Stimulated activated CD4-positive, alpha-beta T cell treated with anti-CD3 and anti-CD28 coated beads, Interleukin-12 subunit alpha, Interleukin-12 subunit beta, amount 100 ng/mL, for 4 hours (primary cell): ENCODE measurements around the gene ERAP2.
"Not testable (repeated sequence)": the region's sequence is repeated elsewhere in the genome, so short reads cannot be mapped to it uniquely, and the experiment has no call there.

ENCODE experiments used
- DNase-seq: peaks from one replicate; pipeline ENCODE4 v3.0.0-alpha.2; 2020

Gene ERAP2

GRCh38 chr5:96876292-96876850 is at the start of gene ERAP2:
ERAP2 (plus strand) TSS chr5:96876500; CDS start chr5:96879686, 3,186 bp downstream.
- no peak for DNase-seq

- no peak for DNase-seq
These were observed 47.0 kb upstream of the ERAP2 start for GRCh38 chr5:96829297-96829696.

- DNase-seq, result no peak
These were observed 42.3 kb upstream of the ERAP2 start for GRCh38 chr5:96834016-96834415.

GRCh38 chr5:96835791-96836191 is 40.5 kb upstream of the ERAP2 start:
- no peak for DNase-seq

- no peak for DNase-seq
These were observed 39.5 kb upstream of the ERAP2 start for GRCh38 chr5:96836817-96837216.

GRCh38 chr5:96837303-96837702 is 39.0 kb upstream of the ERAP2 start:
- DNase-seq, result no peak

GRCh38 chr5:96838201-96839070 is 37.9 kb upstream of the ERAP2 start:
- no peak for DNase-seq

- no peak for DNase-seq
These were observed 37.2 kb upstream of the ERAP2 start for GRCh38 chr5:96839071-96839592.

- DNase-seq, result not testable (repeated sequence)
These were observed 34.4 kb upstream of the ERAP2 start for GRCh38 chr5:96841931-96842330.

GRCh38 chr5:96843140-96843539 is 33.2 kb upstream of the ERAP2 start:
- no peak for DNase-seq

GRCh38 chr5:96844481-96844990 is 31.8 kb upstream of the ERAP2 start:
- DNase-seq, result no peak

GRCh38 chr5:96851312-96852062 is 24.8 kb upstream of the ERAP2 start:
- no peak for DNase-seq

GRCh38 chr5:96852759-96853158 is 23.5 kb upstream of the ERAP2 start:
- DNase-seq, result no peak

- no peak for DNase-seq
These were observed 22.2 kb upstream of the ERAP2 start for GRCh38 chr5:96854067-96854466.

- no peak for DNase-seq
These were observed 21.0 kb upstream of the ERAP2 start for GRCh38 chr5:96855031-96855872.

- DNase-seq, result no peak
These were observed 19.9 kb upstream of the ERAP2 start for GRCh38 chr5:96856371-96856770.

GRCh38 chr5:96857454-96857853 is 18.8 kb upstream of the ERAP2 start:
- DNase-seq, result no peak

- no peak for DNase-seq
These were observed 18.4 kb upstream of the ERAP2 start for GRCh38 chr5:96857924-96858323.

GRCh38 chr5:96859375-96859774 is 16.9 kb upstream of the ERAP2 start:
- no peak for DNase-seq

GRCh38 chr5:96861076-96861475 is 15.2 kb upstream of the ERAP2 start:
- DNase-seq, result no peak

- no peak for DNase-seq
These were observed 13.2 kb upstream of the ERAP2 start for GRCh38 chr5:96863114-96863513.

GRCh38 chr5:96863949-96864584 is 12.2 kb upstream of the ERAP2 start:
- DNase-seq, result no peak
